HEK293 (cell line): ENCODE data around the gene ATOH8.
A peak's percentile ranks its signal among the peaks of the same experiment; 100 is the strongest.

Experiments
- CTCF ChIA-PET: fragments of 350-600 bp; formaldehyde crosslinking; extraction: SDS; loops from one replicate; lab custom pipeline; 2021; ENCODE audit warnings: antibody characterized with exemption; lab: Yijun Ruan, JAX
- POLR2A ChIA-PET: fragments of 300-600 bp; formaldehyde crosslinking; extraction: SDS; loops from one replicate; lab custom pipeline; 2020; ENCODE audit warnings: antibody characterized with exemption, inconsistent platforms; lab: Yijun Ruan, JAX
- H3K27ac ChIP-seq: fragments of 200-500 bp; sonication (Bioruptor generic); 2 replicates; pipeline ENCODE4 v1.5.1; 2014; ENCODE audit warnings: low read depth, low read length, control low read depth, inconsistent platforms; ENCODE audit errors: extremely low read depth
- H3K36me3 ChIP-seq, 2 experiments: fragments of 200-500 bp in 1 of 2; sonication (Bioruptor generic) in 1 of 2; 1 replicate in 1 of 2; 2 replicates in 1 of 2; pipeline ENCODE4 v1.5.1; 2014 to 2017; ENCODE audit warnings: inconsistent platforms in 2 of 2, low read length in 2 of 2; ENCODE audit not compliant: control insufficient read depth in 2 of 2, insufficient read depth in 1 of 2
- H3K4me1 ChIP-seq: fragments of 200-500 bp; sonication (Bioruptor generic); 2 replicates; pipeline ENCODE4 v1.5.1; 2014; ENCODE audit warnings: mild to moderate bottlenecking, low read length, inconsistent platforms; ENCODE audit not compliant: control insufficient read depth, insufficient read depth
- H3K4me3 ChIP-seq: 2 replicates; pipeline ENCODE4 v1.5.1; 2011; ENCODE audit warnings: low read depth, mild to moderate bottlenecking, control low read depth, low read length, moderate library complexity
- H3K9me3 ChIP-seq: fragments of 200-500 bp; sonication (Bioruptor generic); 2 replicates; pipeline ENCODE4 v1.5.1; 2014; ENCODE audit warnings: low read depth, low read length, inconsistent platforms; ENCODE audit not compliant: control insufficient read depth, insufficient read depth
- ZIC2 ChIP-seq: fragments of 450-650 bp; formaldehyde crosslinking; IDR thresholded peaks from 2 replicates; pipeline ENCODE4 v1.5.1; 2016; ENCODE audit warnings: missing biosample characterization, missing genetic modification characterization
- ZNF175 ChIP-seq: fragments of 450-650 bp; formaldehyde crosslinking; IDR thresholded peaks from 2 replicates; pipeline ENCODE4 v1.5.1; 2016; ENCODE audit warnings: missing biosample characterization, missing genetic modification characterization
- ZNF23 ChIP-seq: fragments of 450-650 bp; formaldehyde crosslinking; IDR thresholded peaks from 2 replicates; pipeline ENCODE4 v1.5.1; 2016; ENCODE audit warnings: missing biosample characterization, missing genetic modification characterization, borderline replicate concordance
- ZNF416 ChIP-seq: fragments of 450-650 bp; formaldehyde crosslinking; IDR thresholded peaks from 2 replicates; pipeline ENCODE4 v1.5.1; 2016; ENCODE audit warnings: missing biosample characterization, missing genetic modification characterization
- ZNF623 ChIP-seq: fragments of 450-650 bp; formaldehyde crosslinking; IDR thresholded peaks from 2 replicates; pipeline ENCODE4 v1.5.1; 2016; ENCODE audit warnings: missing biosample characterization, missing genetic modification characterization
- TF ChIP-seq, protein P1 (sequence below): fragments of 450-650 bp; formaldehyde crosslinking; IDR thresholded peaks from 2 replicates; pipeline ENCODE4 v1.5.1; 2017; ENCODE audit warnings: missing biosample characterization, missing genetic modification characterization
- TF ChIP-seq, protein P2 (sequence below): fragments of 450-650 bp; formaldehyde crosslinking; IDR thresholded peaks from 2 replicates; pipeline ENCODE4 v1.5.1; 2016; ENCODE audit warnings: missing biosample characterization, missing genetic modification characterization
- TF ChIP-seq, protein P3 (sequence below): fragments of 450-650 bp; formaldehyde crosslinking; IDR thresholded peaks from 2 replicates; pipeline ENCODE4 v1.5.1; 2016; ENCODE audit warnings: missing biosample characterization, missing genetic modification characterization
- TF ChIP-seq, protein P4 (sequence below): fragments of 450-650 bp; formaldehyde crosslinking; IDR thresholded peaks from 2 replicates; pipeline ENCODE4 v1.5.1; 2017; ENCODE audit warnings: missing biosample characterization, missing genetic modification characterization

ATOH8 gene

DNA sequence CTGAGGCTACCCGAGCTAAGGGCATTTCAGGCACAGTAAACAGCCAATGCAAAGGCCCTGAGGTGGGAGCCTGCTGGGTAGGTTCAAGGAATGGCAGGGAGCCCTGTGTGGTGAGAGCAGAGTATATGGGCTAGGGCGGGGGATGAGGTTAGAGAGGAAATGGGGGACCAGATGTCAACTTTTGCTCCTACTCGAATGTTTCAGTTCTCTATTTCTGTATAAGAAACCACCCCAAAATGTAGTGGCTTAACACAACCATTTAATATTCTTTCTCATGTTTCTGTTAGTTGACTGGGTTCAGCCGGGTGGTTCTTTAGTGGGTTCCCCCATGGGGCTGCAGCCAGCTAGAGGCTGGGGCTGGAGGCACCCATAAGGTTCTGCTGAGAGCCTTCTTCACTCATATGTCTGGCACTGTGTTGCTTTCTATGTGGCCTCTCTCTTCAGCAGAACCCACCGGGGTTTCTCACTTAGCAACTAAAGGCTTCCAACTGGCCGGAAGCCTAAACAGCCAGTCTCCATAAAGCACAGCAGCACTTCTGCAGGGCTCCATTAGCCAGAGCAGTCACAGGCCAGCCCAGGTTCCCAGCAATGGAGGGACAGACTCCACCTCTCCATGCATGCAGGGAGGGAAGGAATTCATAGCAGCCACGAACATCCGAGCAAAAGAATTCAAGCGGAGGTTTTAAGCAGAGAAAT lies 5.6 kb upstream of the ATOH8 start:
- POLR2A ChIA-PET: no interaction called here
- TF ChIP-seq ZNF623: peak; percentile 66
- no peak for TF ChIP-seq ZNF175 (tag by site-specific recombination)
- no peak overlapping the region for H3K27ac ChIP-seq
- H3K4me1 ChIP-seq: no peaks in the 10 kb centered on the region
- CTCF ChIA-PET: interaction anchor here (0.6 to 6.2 kb wide), 9 partner anchors 19 to 752 kb away, joined by 3 to 125 read pairs (median 13); no protein-coding TSS in a partner anchor
- H3K4me3 ChIP-seq: no peak overlapping the region
- H3K36me3 ChIP-seq: no peaks in the 10 kb centered on the region
- H3K9me3 ChIP-seq: no peaks in the 10 kb centered on the region

DNA sequence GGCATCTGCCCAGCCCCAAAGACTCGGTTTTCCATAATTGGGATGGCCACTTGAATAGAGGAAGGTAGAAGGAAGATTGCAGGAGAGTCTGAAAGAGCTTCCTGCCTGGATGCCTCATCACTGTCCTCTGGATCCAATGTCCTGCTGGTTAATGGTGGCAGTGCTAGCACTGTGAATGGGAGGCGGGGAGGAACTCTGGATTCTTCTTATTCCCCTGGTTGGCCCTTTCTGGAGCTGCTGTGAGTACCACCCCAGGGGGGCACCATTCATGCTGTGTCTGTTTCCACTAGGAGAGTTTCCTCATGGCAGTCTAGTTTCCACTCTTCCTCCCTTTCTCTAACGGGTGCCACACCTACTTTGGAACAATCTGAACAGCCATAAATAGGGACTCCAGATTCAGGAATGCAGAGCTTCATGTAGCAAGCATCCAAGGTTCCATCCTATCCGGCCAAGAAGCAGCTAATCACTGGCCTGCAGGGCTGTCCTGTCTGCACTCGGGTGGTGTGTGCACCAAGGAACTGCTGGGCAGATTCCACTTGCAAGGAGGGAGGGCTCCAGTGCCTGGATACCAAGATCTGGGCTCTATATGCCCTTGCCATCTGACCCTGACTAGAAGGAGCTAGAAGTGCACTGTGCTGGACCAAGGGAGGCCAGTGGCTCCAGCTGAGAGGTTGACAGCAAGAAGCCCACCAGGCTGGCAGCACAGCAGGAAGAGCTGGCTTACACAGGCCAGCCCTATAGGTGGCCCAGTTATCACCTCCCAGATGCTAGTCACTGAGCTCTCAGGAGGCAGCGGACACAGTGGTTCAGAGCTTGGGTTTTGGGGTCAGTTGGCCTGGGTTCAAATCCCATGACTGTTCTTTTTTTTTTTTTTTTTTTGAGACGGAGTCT lies 4.6 kb upstream of the ATOH8 start:
- TF ChIP-seq, protein P1, sequence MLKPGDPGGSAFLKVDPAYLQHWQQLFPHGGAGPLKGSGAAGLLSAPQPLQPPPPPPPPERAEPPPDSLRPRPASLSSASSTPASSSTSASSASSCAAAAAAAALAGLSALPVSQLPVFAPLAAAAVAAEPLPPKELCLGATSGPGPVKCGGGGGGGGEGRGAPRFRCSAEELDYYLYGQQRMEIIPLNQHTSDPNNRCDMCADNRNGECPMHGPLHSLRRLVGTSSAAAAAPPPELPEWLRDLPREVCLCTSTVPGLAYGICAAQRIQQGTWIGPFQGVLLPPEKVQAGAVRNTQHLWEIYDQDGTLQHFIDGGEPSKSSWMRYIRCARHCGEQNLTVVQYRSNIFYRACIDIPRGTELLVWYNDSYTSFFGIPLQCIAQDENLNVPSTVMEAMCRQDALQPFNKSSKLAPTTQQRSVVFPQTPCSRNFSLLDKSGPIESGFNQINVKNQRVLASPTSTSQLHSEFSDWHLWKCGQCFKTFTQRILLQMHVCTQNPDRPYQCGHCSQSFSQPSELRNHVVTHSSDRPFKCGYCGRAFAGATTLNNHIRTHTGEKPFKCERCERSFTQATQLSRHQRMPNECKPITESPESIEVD: no peak
- TF ChIP-seq, protein P2, sequence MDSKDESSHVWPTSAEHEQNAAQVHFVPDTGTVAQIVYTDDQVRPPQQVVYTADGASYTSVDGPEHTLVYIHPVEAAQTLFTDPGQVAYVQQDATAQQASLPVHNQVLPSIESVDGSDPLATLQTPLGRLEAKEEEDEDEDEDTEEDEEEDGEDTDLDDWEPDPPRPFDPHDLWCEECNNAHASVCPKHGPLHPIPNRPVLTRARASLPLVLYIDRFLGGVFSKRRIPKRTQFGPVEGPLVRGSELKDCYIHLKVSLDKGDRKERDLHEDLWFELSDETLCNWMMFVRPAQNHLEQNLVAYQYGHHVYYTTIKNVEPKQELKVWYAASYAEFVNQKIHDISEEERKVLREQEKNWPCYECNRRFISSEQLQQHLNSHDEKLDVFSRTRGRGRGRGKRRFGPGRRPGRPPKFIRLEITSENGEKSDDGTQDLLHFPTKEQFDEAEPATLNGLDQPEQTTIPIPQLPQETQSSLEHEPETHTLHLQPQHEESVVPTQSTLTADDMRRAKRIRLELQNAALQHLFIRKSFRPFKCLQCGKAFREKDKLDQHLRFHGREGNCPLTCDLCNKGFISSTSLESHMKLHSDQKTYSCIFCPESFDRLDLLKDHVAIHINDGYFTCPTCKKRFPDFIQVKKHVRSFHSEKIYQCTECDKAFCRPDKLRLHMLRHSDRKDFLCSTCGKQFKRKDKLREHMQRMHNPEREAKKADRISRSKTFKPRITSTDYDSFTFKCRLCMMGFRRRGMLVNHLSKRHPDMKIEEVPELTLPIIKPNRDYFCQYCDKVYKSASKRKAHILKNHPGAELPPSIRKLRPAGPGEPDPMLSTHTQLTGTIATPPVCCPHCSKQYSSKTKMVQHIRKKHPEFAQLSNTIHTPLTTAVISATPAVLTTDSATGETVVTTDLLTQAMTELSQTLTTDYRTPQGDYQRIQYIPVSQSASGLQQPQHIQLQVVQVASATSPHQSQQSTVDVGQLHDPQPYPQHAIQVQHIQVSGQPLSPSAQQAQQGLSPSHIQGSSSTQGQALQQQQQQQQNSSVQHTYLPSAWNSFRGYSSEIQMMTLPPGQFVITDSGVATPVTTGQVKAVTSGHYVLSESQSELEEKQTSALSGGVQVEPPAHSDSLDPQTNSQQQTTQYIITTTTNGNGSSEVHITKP (tag by site-specific recombination): no peak
- TF ChIP-seq ZIC2 (peak; percentile 97), ZNF23 (tag by site-specific recombination) (no peak), ZNF416 (tag by site-specific recombination) (no peak)
- TF ChIP-seq, protein P3, sequence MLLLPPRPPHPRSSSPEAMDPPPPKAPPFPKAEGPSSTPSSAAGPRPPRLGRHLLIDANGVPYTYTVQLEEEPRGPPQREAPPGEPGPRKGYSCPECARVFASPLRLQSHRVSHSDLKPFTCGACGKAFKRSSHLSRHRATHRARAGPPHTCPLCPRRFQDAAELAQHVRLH (tag by site-specific recombination): no peak
- TF ChIP-seq, protein P4, sequence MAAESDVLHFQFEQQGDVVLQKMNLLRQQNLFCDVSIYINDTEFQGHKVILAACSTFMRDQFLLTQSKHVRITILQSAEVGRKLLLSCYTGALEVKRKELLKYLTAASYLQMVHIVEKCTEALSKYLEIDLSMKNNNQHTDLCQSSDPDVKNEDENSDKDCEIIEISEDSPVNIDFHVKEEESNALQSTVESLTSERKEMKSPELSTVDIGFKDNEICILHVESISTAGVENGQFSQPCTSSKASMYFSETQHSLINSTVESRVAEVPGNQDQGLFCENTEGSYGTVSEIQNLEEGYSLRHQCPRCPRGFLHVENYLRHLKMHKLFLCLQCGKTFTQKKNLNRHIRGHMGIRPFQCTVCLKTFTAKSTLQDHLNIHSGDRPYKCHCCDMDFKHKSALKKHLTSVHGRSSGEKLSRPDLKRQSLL (tag by site-specific recombination): no peak
- ChIA-PET CTCF (interaction anchor here (0.5 to 6.2 kb wide), 25 partner anchors 7 to 462 kb away, joined by 3 to 125 read pairs (median 5); no protein-coding TSS in a partner anchor), POLR2A (interaction anchor here (0.7 to 0.8 kb wide), 2 partner anchors 23 to 54 kb away, joined by 3 read pairs; no protein-coding TSS in a partner anchor)
- Histone ChIP-seq H3K36me3 (no peaks in the 10 kb centered on the region), H3K9me3 (no peaks in the 10 kb centered on the region), H3K4me1 (no peaks in the 10 kb centered on the region), H3K27ac (no peak overlapping the region), H3K4me3 (no peak overlapping the region)
